Adipocyte (in vitro differentiated cells): ENCODE data around the gene SLC15A5.
A peak's percentile ranks its signal among the peaks of the same experiment; 100 is the strongest.

ENCODE experiments used
- DNase-seq: peaks from one replicate; pipeline ENCODE4 v3.0.0-alpha.2; 2015; ENCODE audit warnings: low read depth
- H3K27me3 ChIP-seq: replicated peaks from 2 replicates; pipeline ENCODE4 v1.7.0; 2013; ENCODE audit warnings: mild to moderate bottlenecking, low read length, moderate library complexity; ENCODE audit not compliant: control insufficient read depth, insufficient read depth
- H3K36me3 ChIP-seq: 2 replicates; pipeline ENCODE4 v1.7.0; 2013; ENCODE audit warnings: low read length, mild to moderate bottlenecking, moderate library complexity; ENCODE audit not compliant: control insufficient read depth, insufficient read depth, severe bottlenecking
- H3K4me1 ChIP-seq: 2 replicates; pipeline ENCODE4 v1.7.0; 2013; ENCODE audit warnings: mild to moderate bottlenecking, low read length, moderate library complexity; ENCODE audit not compliant: control insufficient read depth, insufficient read depth
- H3K4me3 ChIP-seq: 2 replicates; pipeline ENCODE4 v1.7.0; 2013; ENCODE audit warnings: mild to moderate bottlenecking, low read length, moderate library complexity
- H3K9ac ChIP-seq: 2 replicates; pipeline ENCODE4 v1.7.0; 2013; ENCODE audit warnings: mild to moderate bottlenecking, low read length, moderate library complexity
- H3K9me3 ChIP-seq: 2 replicates; pipeline ENCODE4 v1.7.0; 2013; ENCODE audit warnings: mild to moderate bottlenecking, low read length, moderate library complexity; ENCODE audit not compliant: control insufficient read depth

Gene SLC15A5, protein sequence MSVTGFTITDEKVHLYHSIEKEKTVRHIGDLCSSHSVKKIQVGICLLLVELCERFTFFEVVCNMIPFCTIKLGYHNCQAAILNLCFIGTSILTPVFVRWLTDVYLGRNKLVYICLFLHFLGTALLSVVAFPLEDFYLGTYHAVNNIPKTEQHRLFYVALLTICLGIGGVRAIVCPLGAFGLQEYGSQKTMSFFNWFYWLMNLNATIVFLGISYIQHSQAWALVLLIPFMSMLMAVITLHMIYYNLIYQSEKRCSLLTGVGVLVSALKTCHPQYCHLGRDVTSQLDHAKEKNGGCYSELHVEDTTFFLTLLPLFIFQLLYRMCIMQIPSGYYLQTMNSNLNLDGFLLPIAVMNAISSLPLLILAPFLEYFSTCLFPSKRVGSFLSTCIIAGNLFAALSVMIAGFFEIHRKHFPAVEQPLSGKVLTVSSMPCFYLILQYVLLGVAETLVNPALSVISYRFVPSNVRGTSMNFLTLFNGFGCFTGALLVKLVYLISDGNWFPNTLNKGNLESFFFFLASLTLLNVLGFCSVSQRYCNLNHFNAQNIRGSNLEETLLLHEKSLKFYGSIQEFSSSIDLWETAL

GRCh38 chr12:16277585-16277984 lies at the start of gene SLC15A5:
Gene SLC15A5 (minus strand): TSS chr12:16277685. CDS start chr12:16277685, 0 bp downstream.
- Histone ChIP-seq H3K9ac (no peak within 1 kb of the TSS), H3K9me3 (no peaks in the 10 kb centered on the region), H3K4me3 (no peak within 1 kb of the TSS), H3K4me1 (peaks cover 44% of the 10 kb centered on the region), H3K27me3 (no peaks in the 10 kb centered on the region), H3K36me3 (no peaks in the 10 kb centered on the region)
- DNase-seq: no peak

- peaks cover 16% of the 10 kb centered on the region for H3K4me1 ChIP-seq
These were observed 47.9 kb upstream of the SLC15A5 start for GRCh38 chr12:16325426-16325825.

GRCh38 chr12:16324772-16325171 lies 47.3 kb upstream of the SLC15A5 start:
- no peak for DNase-seq
- Histone ChIP-seq H3K9me3 (peaks cover 7% of the 10 kb centered on the region), H3K9ac (no peak overlapping the region), H3K4me3 (no peak overlapping the region), H3K36me3 (no peaks in the 10 kb centered on the region), H3K4me1 (peaks cover 16% of the 10 kb centered on the region), H3K27me3 (no peaks in the 10 kb centered on the region)

More at GRCh38 chr12:16325426-16325825, 47.9 kb upstream of the SLC15A5 start:
- Histone ChIP-seq H3K9me3 (peaks cover 7% of the 10 kb centered on the region), H3K9ac (no peak overlapping the region), H3K27me3 (no peaks in the 10 kb centered on the region), H3K4me3 (no peak overlapping the region), H3K36me3 (no peaks in the 10 kb centered on the region)
- no peak for DNase-seq

DNA sequence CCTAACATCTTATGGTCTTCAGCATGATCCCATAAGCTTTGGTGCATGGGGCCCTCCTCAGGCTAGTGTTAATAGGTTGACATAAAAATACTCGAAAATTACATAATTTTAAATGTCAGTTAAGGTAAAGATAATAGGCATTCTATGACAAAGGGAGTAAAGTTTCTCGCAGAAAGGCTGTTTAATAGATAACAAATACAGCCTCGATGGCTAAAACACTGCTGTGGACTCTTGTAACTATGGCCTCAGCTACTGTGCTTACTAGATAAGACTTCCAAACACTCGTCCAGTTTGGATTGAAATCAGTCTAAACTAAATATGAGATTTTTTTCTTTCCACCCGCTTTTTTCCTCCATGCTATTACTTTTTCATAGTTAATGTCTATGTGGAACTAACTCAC lies 46.8 kb upstream of the SLC15A5 start:
- Histone ChIP-seq H3K9me3 (peaks cover 7% of the 10 kb centered on the region), H3K36me3 (no peaks in the 10 kb centered on the region), H3K4me1 (peaks cover 16% of the 10 kb centered on the region), H3K4me3 (no peak overlapping the region), H3K27me3 (no peaks in the 10 kb centered on the region), H3K9ac (no peak overlapping the region)
- DNase-seq: no peak

DNA sequence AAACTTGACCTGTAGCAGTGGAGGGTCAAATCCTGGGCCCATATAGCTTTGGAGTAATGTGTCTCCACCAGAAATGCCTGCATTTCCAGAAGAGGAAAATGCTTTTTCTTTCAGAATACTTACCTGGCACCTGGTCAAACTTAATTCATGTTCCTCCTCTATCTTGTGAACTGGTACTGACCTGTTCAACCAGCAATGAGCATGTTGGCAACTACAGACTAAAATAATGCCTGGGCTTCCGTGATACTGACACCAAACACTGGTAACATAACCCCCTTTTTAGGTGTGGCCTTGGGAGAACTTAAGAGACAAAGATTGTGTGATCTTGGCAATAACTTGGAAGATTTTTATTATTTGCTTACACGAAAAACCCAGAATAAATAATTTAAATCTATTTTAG lies 46.2 kb upstream of the SLC15A5 start:
- H3K4me3 ChIP-seq: no peak overlapping the region
- H3K27me3 ChIP-seq: no peaks in the 10 kb centered on the region
- peaks cover 7% of the 10 kb centered on the region for H3K9me3 ChIP-seq
- H3K36me3 ChIP-seq: no peaks in the 10 kb centered on the region
- H3K4me1 ChIP-seq: peaks cover 16% of the 10 kb centered on the region
- DNase-seq: no peak
- no peak overlapping the region for H3K9ac ChIP-seq

GRCh38 chr12:16323010-16323409 lies 45.5 kb upstream of the SLC15A5 start:
- Histone ChIP-seq H3K9ac (no peak overlapping the region), H3K27me3 (no peaks in the 10 kb centered on the region), H3K4me3 (no peak overlapping the region), H3K36me3 (no peaks in the 10 kb centered on the region), H3K9me3 (peaks cover 3% of the 10 kb centered on the region), H3K4me1 (peaks cover 16% of the 10 kb centered on the region)
- DNase-seq: peak; percentile 7

- no peaks in the 10 kb centered on the region for H3K36me3 ChIP-seq
- H3K9me3 ChIP-seq: peaks cover 13% of the 10 kb centered on the region
These were observed 33.4 kb upstream of the SLC15A5 start for GRCh38 chr12:16310934-16311333.

GRCh38 chr12:16307856-16308475 lies 30.5 kb upstream of the SLC15A5 start:
- DNase-seq: no peak
- Histone ChIP-seq H3K9me3 (peaks cover 13% of the 10 kb centered on the region), H3K27me3 (no peaks in the 10 kb centered on the region), H3K4me1 (no peaks in the 10 kb centered on the region), H3K4me3 (no peak overlapping the region), H3K9ac (no peak overlapping the region), H3K36me3 (no peaks in the 10 kb centered on the region)

More at GRCh38 chr12:16310934-16311333, 33.4 kb upstream of the SLC15A5 start:
- Histone ChIP-seq H3K9ac (no peak overlapping the region), H3K4me3 (no peak overlapping the region), H3K4me1 (no peaks in the 10 kb centered on the region), H3K27me3 (no peaks in the 10 kb centered on the region)
- no peak for DNase-seq

GRCh38 chr12:16303939-16304338 lies 26.5 kb upstream of the SLC15A5 start:
- no peaks in the 10 kb centered on the region for H3K36me3 ChIP-seq
- peaks cover 4% of the 10 kb centered on the region for H3K9me3 ChIP-seq
- H3K9ac ChIP-seq: no peak overlapping the region
- no peak overlapping the region for H3K4me3 ChIP-seq
- H3K27me3 ChIP-seq: no peaks in the 10 kb centered on the region
- no peak for DNase-seq
- H3K4me1 ChIP-seq: peaks cover 29% of the 10 kb centered on the region

DNA sequence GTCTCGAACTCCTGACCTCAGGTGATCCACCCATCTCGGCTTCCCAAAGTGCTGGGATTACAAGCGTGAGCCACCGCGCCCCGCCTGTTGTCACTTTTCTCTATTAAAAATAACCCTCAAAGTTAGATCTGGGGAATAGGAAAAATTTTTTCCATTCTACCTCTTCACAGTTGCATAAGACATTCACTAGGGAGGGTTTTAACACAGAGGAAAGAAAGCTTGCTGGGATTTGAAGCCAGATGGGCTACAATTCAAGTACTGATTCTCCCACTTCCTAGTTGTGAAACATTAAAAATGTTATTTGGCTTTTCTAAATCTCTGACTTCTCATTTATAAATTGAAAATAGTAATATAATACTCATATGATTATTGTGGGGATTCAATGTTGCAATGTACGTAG lies 23.3 kb upstream of the SLC15A5 start:
- peak; percentile 2 for DNase-seq
- no peaks in the 10 kb centered on the region for H3K36me3 ChIP-seq
- no peaks in the 10 kb centered on the region for H3K9me3 ChIP-seq
- H3K9ac ChIP-seq: peak overlapping the region; percentile 62
- no peak overlapping the region for H3K4me3 ChIP-seq
- peaks cover 29% of the 10 kb centered on the region for H3K4me1 ChIP-seq
- H3K27me3 ChIP-seq: no peaks in the 10 kb centered on the region

DNA sequence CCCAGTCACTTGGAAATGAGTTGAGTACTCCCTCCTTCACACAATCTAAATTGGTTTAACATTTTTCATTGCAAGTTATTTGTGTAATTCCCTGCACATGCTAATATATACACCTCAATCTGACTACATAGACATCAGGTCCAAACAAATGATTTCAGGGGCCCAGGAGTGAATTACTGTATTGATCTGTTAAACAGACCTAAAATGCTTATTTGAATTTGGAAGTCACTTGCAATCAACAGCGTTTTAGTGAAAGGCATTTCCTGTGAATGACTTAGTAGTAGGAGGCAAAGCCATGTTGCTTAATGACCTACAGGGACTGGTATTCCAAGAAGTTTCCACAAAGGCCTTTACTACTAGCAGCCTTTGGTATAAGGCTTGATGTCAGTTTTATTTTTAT lies 22.6 kb upstream of the SLC15A5 start:
- H3K27me3 ChIP-seq: no peaks in the 10 kb centered on the region
- no peak for DNase-seq
- H3K4me3 ChIP-seq: peak overlapping the region; percentile 57

More for the DNA sequence above, 22.6 kb upstream of the SLC15A5 start:
- no peaks in the 10 kb centered on the region for H3K9me3 ChIP-seq
- H3K4me1 ChIP-seq: peaks cover 29% of the 10 kb centered on the region
- peak overlapping the region; percentile 62 for H3K9ac ChIP-seq
- no peaks in the 10 kb centered on the region for H3K36me3 ChIP-seq
